Osteocyte (in vitro differentiated cells): ENCODE measurements around the gene HAO1. TPM values are rescaled to one million over a fixed set of nuclear protein-coding genes. Genes with fewer than 3 reads are reported as not detected.

Experiments
- DNase-seq: peaks from one replicate; pipeline ENCODE4 v3.0.0; 2021; ENCODE audit warnings: mixed read lengths; ENCODE audit not compliant: unreplicated experiment; ENCODE audit errors: extremely low spot score
- H3K27ac Mint-ChIP-seq: one replicate; pipeline ENCODE4 v1.8.0; 2021; ENCODE audit warnings: mild to moderate bottlenecking, mixed read lengths; ENCODE audit not compliant: unreplicated experiment
- H3K27me3 Mint-ChIP-seq: one replicate; pipeline ENCODE4 v1.8.0; 2021; ENCODE audit warnings: mixed read lengths; ENCODE audit not compliant: unreplicated experiment
- H3K36me3 Mint-ChIP-seq: one replicate; pipeline ENCODE4 v1.8.0; 2021; ENCODE audit warnings: mixed read lengths; ENCODE audit not compliant: unreplicated experiment
- H3K4me1 Mint-ChIP-seq: one replicate; pipeline ENCODE4 v1.8.0; 2021; ENCODE audit warnings: mixed read lengths; ENCODE audit not compliant: unreplicated experiment
- H3K4me3 Mint-ChIP-seq: one replicate; pipeline ENCODE4 v1.8.0; 2021; ENCODE audit warnings: mild to moderate bottlenecking, moderate library complexity, mixed read lengths; ENCODE audit not compliant: unreplicated experiment
- H3K9me3 Mint-ChIP-seq: one replicate; pipeline ENCODE4 v1.8.0; 2021; ENCODE audit warnings: mixed read lengths; ENCODE audit not compliant: unreplicated experiment
- CTCF ChIP-seq: fragments of 200-600 bp; sonication (generic); IDR thresholded peaks from 2 replicates; pipeline ENCODE4 v1.5.0; 2021; ENCODE audit warnings: antibody characterized with exemption, mild to moderate bottlenecking, moderate library complexity
- total RNA-seq: library from RNA; stranded (reverse); gene quantifications from 2 replicates; pipeline ENCODE4 v1.2.1, GENCODE V29; 2021

HAO1 gene
- total RNA-seq, 1 donor from 2014 or later, result not detected

GRCh38 chr20:7916648-7917047, 23.6 kb downstream of the HAO1 start:
- no peaks in the 10 kb centered on the region for H3K36me3 Mint-ChIP-seq
- H3K27ac Mint-ChIP-seq, result no peak overlapping the region
- H3K27me3 Mint-ChIP-seq, result peaks cover 23% of the 10 kb centered on the region
- no peak for DNase-seq
- no peak for TF ChIP-seq CTCF
- no peak overlapping the region for H3K4me3 Mint-ChIP-seq
- no peaks in the 10 kb centered on the region for H3K4me1 Mint-ChIP-seq
- H3K9me3 Mint-ChIP-seq, result no peaks in the 10 kb centered on the region

- Mint-ChIP-seq H3K9me3 (no peaks in the 10 kb centered on the region), H3K27ac (no peak overlapping the region), H3K4me3 (no peak overlapping the region), H3K4me1 (no peaks in the 10 kb centered on the region), H3K27me3 (peaks cover 10% of the 10 kb centered on the region), H3K36me3 (no peaks in the 10 kb centered on the region)
- DNase-seq, result no peak
- TF ChIP-seq CTCF, result no peak
Measured at GRCh38 chr20:7912551-7912950, 27.7 kb downstream of the HAO1 start.

- Mint-ChIP-seq H3K36me3 (no peaks in the 10 kb centered on the region), H3K9me3 (no peaks in the 10 kb centered on the region), H3K27ac (no peak overlapping the region), H3K4me3 (no peak overlapping the region), H3K4me1 (no peaks in the 10 kb centered on the region), H3K27me3 (peaks cover 13% of the 10 kb centered on the region)
- TF ChIP-seq CTCF, result no peak
- DNase-seq, result no peak
Measured at GRCh38 chr20:7911586-7912330, 28.5 kb downstream of the HAO1 start.

GRCh38 chr20:7908905-7909304, 31.4 kb downstream of the HAO1 start:
- Mint-ChIP-seq H3K36me3 (no peaks in the 10 kb centered on the region), H3K4me3 (no peak overlapping the region), H3K27ac (no peak overlapping the region), H3K27me3 (peaks cover 13% of the 10 kb centered on the region), H3K4me1 (no peaks in the 10 kb centered on the region), H3K9me3 (no peaks in the 10 kb centered on the region)
- DNase-seq, result no peak
- TF ChIP-seq CTCF, result no peak

- Mint-ChIP-seq H3K27me3 (peaks cover 14% of the 10 kb centered on the region), H3K36me3 (no peaks in the 10 kb centered on the region), H3K4me1 (no peaks in the 10 kb centered on the region), H3K4me3 (no peak overlapping the region), H3K9me3 (no peaks in the 10 kb centered on the region), H3K27ac (no peak overlapping the region)
- TF ChIP-seq CTCF, result no peak
- no peak for DNase-seq
Measured at GRCh38 chr20:7903429-7903828, 36.8 kb downstream of the HAO1 start.
